ENCODE data around the gene SORCS2. TPM values are rescaled to one million over a fixed set of nuclear protein-coding genes. Genes with fewer than 3 reads are reported as not detected.

SORCS2 gene
- total RNA-seq, 1 experiment from 2014 or later = 0.06 TPM

DNA sequence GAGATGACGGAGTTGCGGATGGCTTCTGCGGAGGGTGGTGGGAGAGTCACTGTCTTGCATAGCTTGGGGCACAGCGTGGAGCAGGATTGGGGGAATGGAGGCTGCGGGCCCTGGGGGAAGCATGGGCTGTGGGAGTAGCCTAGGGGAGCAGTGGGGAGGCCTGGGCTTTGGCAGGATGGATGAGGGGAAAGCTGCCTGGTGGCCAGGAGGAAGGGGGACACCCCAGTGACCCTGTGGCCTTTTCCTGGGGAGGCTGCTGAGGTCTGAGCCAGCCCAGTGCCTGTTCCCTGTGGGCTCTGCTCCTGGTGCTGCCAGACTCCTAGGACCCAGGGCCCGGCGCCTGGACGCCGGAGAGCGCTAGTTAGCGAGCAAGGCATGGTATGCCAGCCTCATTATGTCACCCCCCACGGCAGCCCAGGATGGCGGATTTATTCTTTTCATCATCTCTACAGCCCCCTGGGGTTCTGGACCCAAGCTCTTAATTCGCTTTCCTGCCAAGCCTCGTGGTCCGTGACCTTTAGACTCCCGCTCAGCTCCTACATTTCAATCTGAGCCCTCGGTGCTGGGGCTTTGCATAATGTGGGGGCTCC is 39.8 kb downstream of the SORCS2 start:
- CTCF ChIA-PET = no interaction called here

GRCh38 chr4:7233006-7233580 is 40.8 kb downstream of the SORCS2 start:
- POLR2A ChIA-PET (ENCODE audit: low non-redundant PET) = no interaction called here
- no TSS peak for BruUV-seq (replicated peaks)

More for the DNA sequence above, 39.8 kb downstream of the SORCS2 start:
- no TSS peak for BruUV-seq (replicated peaks)
- Histone ChIP-seq H3K4me3 (ENCODE audit: low read depth, low read length, poor library complexity, severe bottlenecking) (no peak overlapping the region), H3K9me3 (ENCODE audit: low read depth, low read length, poor library complexity, severe bottlenecking) (no peaks in the 10 kb centered on the region), H3K36me3 (ENCODE audit: insufficient read depth, low read length, poor library complexity, severe bottlenecking) (no peaks in the 10 kb centered on the region), H3K27ac (ENCODE audit: low read depth, low read length, poor library complexity, severe bottlenecking) (no peak overlapping the region), H3K4me1 (ENCODE audit: insufficient read depth, low read length, poor library complexity, severe bottlenecking) (no peaks in the 10 kb centered on the region), H3K27me3 (replicated peaks; ENCODE audit: insufficient read depth, low read depth, low read length, poor library complexity) (no peaks in the 10 kb centered on the region)
- no peak for DNase-seq (ENCODE audit: low spot score)
- POLR2A ChIA-PET (ENCODE audit: low non-redundant PET) = no interaction called here
- TF ChIP-seq, protein P1, sequence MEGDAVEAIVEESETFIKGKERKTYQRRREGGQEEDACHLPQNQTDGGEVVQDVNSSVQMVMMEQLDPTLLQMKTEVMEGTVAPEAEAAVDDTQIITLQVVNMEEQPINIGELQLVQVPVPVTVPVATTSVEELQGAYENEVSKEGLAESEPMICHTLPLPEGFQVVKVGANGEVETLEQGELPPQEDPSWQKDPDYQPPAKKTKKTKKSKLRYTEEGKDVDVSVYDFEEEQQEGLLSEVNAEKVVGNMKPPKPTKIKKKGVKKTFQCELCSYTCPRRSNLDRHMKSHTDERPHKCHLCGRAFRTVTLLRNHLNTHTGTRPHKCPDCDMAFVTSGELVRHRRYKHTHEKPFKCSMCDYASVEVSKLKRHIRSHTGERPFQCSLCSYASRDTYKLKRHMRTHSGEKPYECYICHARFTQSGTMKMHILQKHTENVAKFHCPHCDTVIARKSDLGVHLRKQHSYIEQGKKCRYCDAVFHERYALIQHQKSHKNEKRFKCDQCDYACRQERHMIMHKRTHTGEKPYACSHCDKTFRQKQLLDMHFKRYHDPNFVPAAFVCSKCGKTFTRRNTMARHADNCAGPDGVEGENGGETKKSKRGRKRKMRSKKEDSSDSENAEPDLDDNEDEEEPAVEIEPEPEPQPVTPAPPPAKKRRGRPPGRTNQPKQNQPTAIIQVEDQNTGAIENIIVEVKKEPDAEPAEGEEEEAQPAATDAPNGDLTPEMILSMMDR (conservative IDR thresholded peaks at IDR 0.05; ENCODE audit: low read depth, low read length) = no peak
- TF ChIP-seq EZH2 (IDR thresholded peaks at IDR 0.05; ENCODE audit: borderline replicate concordance, low read depth, low read length, poor library complexity, severe bottlenecking) = no peak
- intact Hi-C loops (cut with micrococcal nuclease; ENCODE audit: unreplicated experiment) = no loop called here

DNA sequence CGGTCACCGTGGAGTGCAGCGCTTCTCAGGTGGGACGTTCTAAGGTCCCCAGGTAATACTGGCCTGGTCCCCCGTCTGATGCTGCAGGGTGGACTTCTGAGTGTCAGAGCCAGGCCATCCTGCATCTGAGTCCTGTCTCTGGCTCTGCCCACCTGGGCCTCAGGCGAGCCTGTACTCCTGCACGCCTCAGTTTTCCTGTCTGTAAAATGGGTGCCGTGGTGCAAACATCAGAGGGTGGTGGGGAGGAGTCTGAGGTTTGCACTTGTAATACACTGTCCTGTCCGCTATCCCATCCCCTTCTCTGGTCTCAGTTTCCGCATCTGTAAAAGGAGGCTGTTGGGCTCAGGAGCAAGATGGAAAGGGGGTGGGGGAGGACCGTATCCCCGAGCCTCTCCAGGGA is 41.3 kb downstream of the SORCS2 start:
- TF ChIP-seq, protein P1 (conservative IDR thresholded peaks at IDR 0.05; ENCODE audit: low read depth, low read length) = no peak
- no peak for TF ChIP-seq EZH2 (IDR thresholded peaks at IDR 0.05; ENCODE audit: borderline replicate concordance, low read depth, low read length, poor library complexity, severe bottlenecking)
- Histone ChIP-seq H3K27me3 (replicated peaks; ENCODE audit: insufficient read depth, low read depth, low read length, poor library complexity) (no peaks in the 10 kb centered on the region), H3K36me3 (ENCODE audit: insufficient read depth, low read length, poor library complexity, severe bottlenecking) (no peaks in the 10 kb centered on the region), H3K9me3 (ENCODE audit: low read depth, low read length, poor library complexity, severe bottlenecking) (no peaks in the 10 kb centered on the region), H3K4me3 (ENCODE audit: low read depth, low read length, poor library complexity, severe bottlenecking) (no peak overlapping the region), H3K27ac (ENCODE audit: low read depth, low read length, poor library complexity, severe bottlenecking) (no peak overlapping the region), H3K4me1 (ENCODE audit: insufficient read depth, low read length, poor library complexity, severe bottlenecking) (no peaks in the 10 kb centered on the region)
- no TSS peak for BruUV-seq (replicated peaks)
- CTCF ChIA-PET = no interaction called here
- POLR2A ChIA-PET (ENCODE audit: low non-redundant PET) = no interaction called here
- intact Hi-C loops (cut with micrococcal nuclease; ENCODE audit: unreplicated experiment) = no loop called here
- no peak for DNase-seq (ENCODE audit: low spot score)

More at GRCh38 chr4:7233006-7233580, 40.8 kb downstream of the SORCS2 start:
- CTCF ChIA-PET = no interaction called here
- Histone ChIP-seq H3K27ac (ENCODE audit: low read depth, low read length, poor library complexity, severe bottlenecking) (no peak overlapping the region), H3K36me3 (ENCODE audit: insufficient read depth, low read length, poor library complexity, severe bottlenecking) (no peaks in the 10 kb centered on the region), H3K4me1 (ENCODE audit: insufficient read depth, low read length, poor library complexity, severe bottlenecking) (no peaks in the 10 kb centered on the region), H3K9me3 (ENCODE audit: low read depth, low read length, poor library complexity, severe bottlenecking) (no peaks in the 10 kb centered on the region), H3K27me3 (replicated peaks; ENCODE audit: insufficient read depth, low read depth, low read length, poor library complexity) (no peaks in the 10 kb centered on the region), H3K4me3 (ENCODE audit: low read depth, low read length, poor library complexity, severe bottlenecking) (no peak overlapping the region)
- TF ChIP-seq, protein P1 (conservative IDR thresholded peaks at IDR 0.05; ENCODE audit: low read depth, low read length) = no peak
- no peak for TF ChIP-seq EZH2 (IDR thresholded peaks at IDR 0.05; ENCODE audit: borderline replicate concordance, low read depth, low read length, poor library complexity, severe bottlenecking)
- no peak for DNase-seq (ENCODE audit: low spot score)
- intact Hi-C loops (cut with micrococcal nuclease; ENCODE audit: unreplicated experiment) = no loop called here

All from A673 (cell line).